ENCODE results near the gene LAMA1.

GRCh38 chr18:6954501-6954900, 163.1 kb downstream of the LAMA1 start:
- TF ChIP-seq CTCF (IDR thresholded peaks at IDR 0.05) (no peak), POLR2A (IDR thresholded peaks at IDR 0.05) (no peak)
